ENCODE data around the gene IL12RB2. TPM values are rescaled to one million over a fixed set of nuclear protein-coding genes. Genes with fewer than 3 reads are reported as not detected.
"Not testable (repeated sequence)": the region's sequence is repeated elsewhere in the genome, so short reads cannot be mapped to it uniquely, and the experiment has no call there.

IL12RB2 gene
- total RNA-seq, 1 donor from 2014 or later, result 1.1 TPM

DNA sequence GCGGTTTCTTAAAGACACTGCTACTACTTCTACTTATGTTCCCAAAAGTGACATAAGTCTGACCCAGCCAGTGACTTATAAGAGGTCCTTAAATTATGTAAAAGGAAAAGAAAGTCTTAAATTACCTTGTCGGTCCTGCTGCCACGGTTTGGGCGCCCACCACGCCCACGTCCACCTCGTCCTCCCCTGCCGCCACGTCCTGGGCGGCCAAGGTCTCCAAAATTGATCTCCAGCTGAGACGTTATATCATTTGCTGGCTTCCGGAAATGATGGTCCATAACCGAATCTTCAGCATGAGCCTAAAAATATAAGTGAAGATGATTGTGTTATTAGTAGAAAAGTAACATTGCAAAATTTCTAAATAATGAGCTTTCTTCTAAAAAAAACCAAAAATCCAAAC, 107.4 kb downstream of the IL12RB2 start:
- H3K36me3 Mint-ChIP-seq (ENCODE audit: low read depth), result peaks cover 89% of the 10 kb centered on the region
- ATAC-seq (ENCODE audit: low read depth) (no peak), DNase-seq (no peak)
- H3K27me3 Mint-ChIP-seq, result no peaks in the 10 kb centered on the region
- H3K4me3 Mint-ChIP-seq, result no peak overlapping the region
- no peak overlapping the region for H3K27ac Mint-ChIP-seq
- TF ChIP-seq CTCF (IDR thresholded peaks at IDR 0.05), result no peak
- H3K4me1 Mint-ChIP-seq, result no peaks in the 10 kb centered on the region
- intact Hi-C loops (cut with micrococcal nuclease), result loop anchor here (2.0 kb wide), 1 partner anchor 14 kb away; no protein-coding TSS in a partner anchor
- ChIA-PET CTCF (no interaction called here), POLR2A (no interaction called here)
- H3K9me3 Mint-ChIP-seq, result no peaks in the 10 kb centered on the region

- intact Hi-C loops (cut with micrococcal nuclease); DNase-seq; H3K4me1 Mint-ChIP-seq; H3K27ac Mint-ChIP-seq; H3K27me3 Mint-ChIP-seq; ATAC-seq (ENCODE audit: low read depth); CTCF ChIA-PET; H3K4me3 Mint-ChIP-seq; H3K9me3 Mint-ChIP-seq: not testable (repeated sequence)
- POLR2A ChIA-PET, result interaction anchor here (0.7 kb wide), 1 partner anchor 8 kb away, joined by 4 read pairs; no protein-coding TSS in a partner anchor
- H3K36me3 Mint-ChIP-seq (ENCODE audit: low read depth), result peaks cover 93% of the 10 kb centered on the region
These were observed 110.1 kb downstream of the IL12RB2 start for GRCh38 chr1:67417733-67418132.

- Mint-ChIP-seq H3K9me3 (no peaks in the 10 kb centered on the region), H3K27me3 (no peaks in the 10 kb centered on the region), H3K4me3 (no peak overlapping the region), H3K36me3 (ENCODE audit: low read depth) (peaks cover 95% of the 10 kb centered on the region), H3K4me1 (peaks cover 5% of the 10 kb centered on the region), H3K27ac (no peak overlapping the region)
- no peak for ATAC-seq (ENCODE audit: low read depth)
- ChIA-PET POLR2A (no interaction called here), CTCF (no interaction called here)
- no peak for TF ChIP-seq CTCF (IDR thresholded peaks at IDR 0.05)
- intact Hi-C loops (cut with micrococcal nuclease), result no loop called here
- no peak for DNase-seq
These were observed 111.3 kb downstream of the IL12RB2 start for GRCh38 chr1:67418839-67419586.

DNA sequence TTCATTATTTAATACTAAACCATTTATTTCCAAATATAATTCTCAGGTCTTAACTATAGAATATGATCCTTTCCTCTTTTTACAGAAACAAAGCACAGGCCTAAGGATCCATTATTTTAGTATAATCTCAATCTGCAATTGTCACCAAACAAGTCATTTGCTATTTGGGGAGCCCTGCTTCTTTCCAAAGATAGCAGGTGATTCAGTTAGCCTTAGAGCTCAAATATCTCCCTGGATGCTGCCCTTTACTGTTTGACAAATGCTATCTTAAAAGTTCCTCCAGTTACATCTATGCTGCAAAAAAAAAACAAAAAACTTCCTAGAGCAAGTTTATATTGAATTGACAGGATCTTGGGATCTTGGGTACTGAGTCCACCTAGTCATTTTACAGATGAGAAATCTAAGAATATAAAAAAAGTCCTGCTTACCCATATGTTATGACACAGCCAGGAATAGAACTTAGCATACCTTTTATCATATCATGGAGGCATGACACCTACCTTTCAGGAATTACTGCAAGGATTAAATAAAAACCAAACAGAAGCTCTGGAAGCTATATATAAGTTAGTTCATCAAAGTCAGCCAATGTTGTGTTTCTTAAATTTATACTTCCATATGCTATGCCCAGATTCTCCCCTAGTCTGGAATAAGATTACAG, 113.3 kb downstream of the IL12RB2 start:
- H3K27me3 Mint-ChIP-seq, result no peaks in the 10 kb centered on the region
- no peak overlapping the region for H3K27ac Mint-ChIP-seq
- DNase-seq, result no peak
- CTCF ChIA-PET, result no interaction called here
- peaks cover 13% of the 10 kb centered on the region for H3K4me1 Mint-ChIP-seq
- POLR2A ChIA-PET, result no interaction called here
- H3K4me3 Mint-ChIP-seq, result no peak overlapping the region
- peaks cover 95% of the 10 kb centered on the region for H3K36me3 Mint-ChIP-seq (ENCODE audit: low read depth)
- TF ChIP-seq CTCF (IDR thresholded peaks at IDR 0.05), result no peak
- ATAC-seq (ENCODE audit: low read depth), result no peak
- no peaks in the 10 kb centered on the region for H3K9me3 Mint-ChIP-seq
- intact Hi-C loops (cut with micrococcal nuclease), result no loop called here

DNA sequence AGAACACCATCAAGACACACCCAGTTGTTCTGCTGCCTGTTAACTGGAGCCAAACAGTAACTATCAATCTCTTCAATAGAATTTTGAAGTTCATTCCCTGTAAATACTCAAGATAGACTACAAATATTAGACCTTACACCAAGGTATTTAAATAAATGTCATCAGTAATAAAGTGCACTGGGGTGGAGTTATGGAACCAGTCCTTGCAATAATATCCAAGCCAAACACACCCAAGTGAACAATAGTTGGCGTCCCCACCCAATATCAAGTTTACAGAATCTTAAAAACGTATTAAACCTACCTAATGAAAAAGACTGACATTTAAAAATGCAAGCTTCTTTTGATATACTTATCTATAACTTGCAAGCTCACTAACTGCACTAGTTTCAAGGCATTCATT, 119.8 kb downstream of the IL12RB2 start:
- Mint-ChIP-seq H3K36me3 (ENCODE audit: low read depth) (peaks cover 80% of the 10 kb centered on the region), H3K4me3 (peak overlapping the region; percentile 98), H3K27me3 (no peaks in the 10 kb centered on the region), H3K27ac (peak overlapping the region; percentile 46), H3K4me1 (peaks cover 44% of the 10 kb centered on the region), H3K9me3 (no peaks in the 10 kb centered on the region)
- no peak for ATAC-seq (ENCODE audit: low read depth)
- DNase-seq, result no peak
- POLR2A ChIA-PET, result interaction anchor here (0.8 kb wide), 1 partner anchor 61 kb away, joined by 3 read pairs; no protein-coding TSS in a partner anchor
- no peak for TF ChIP-seq CTCF (IDR thresholded peaks at IDR 0.05)
- intact Hi-C loops (cut with micrococcal nuclease), result loop anchor here (5.0 kb wide), 1 partner anchor 195 kb away; no protein-coding TSS in a partner anchor
- CTCF ChIA-PET, result interaction anchor here (0.6 kb wide), 1 partner anchor 215 kb away, joined by 3 read pairs; no protein-coding TSS in a partner anchor

Measured in activated B cell treated with CpG ODN at 0.5 μM for 24 hours (primary cell).